Left lung (tissue), 14 donors: ENCODE data around the gene LGALS9. TPM values are rescaled to one million over a fixed set of nuclear protein-coding genes. Genes with fewer than 3 reads are reported as not detected.

ENCODE experiments used
- ATAC-seq: fragments of 200-7000 bp; cut with Tn5 transposase; one replicate; pipeline ENCODE4 v1.9.1; 2020; ENCODE audit warnings: moderate library complexity
- DNase-seq, 4 donors: peaks; one replicate each; pipeline ENCODE4 v3.0.0-alpha.2; 2013 to 2020
- H3K27ac ChIP-seq, 2 donors: fragments of 200-600 bp; sonication (generic) in 1 of 2; one replicate each; pipeline versions ENCODE4 v1.5.0 to v1.8.0; 2020 to 2021
- H3K27me3 ChIP-seq, 2 donors: fragments of 200-600 bp; sonication (generic) in 1 of 2; one replicate each; pipeline versions ENCODE4 v1.5.0 to v1.8.0; 2020 to 2021
- H3K36me3 ChIP-seq, 2 donors: fragments of 200-600 bp; sonication (generic) in 1 of 2; one replicate each; pipeline versions ENCODE4 v1.5.0 to v1.8.0; 2020 to 2021
- H3K4me1 ChIP-seq, 2 donors: fragments of 200-600 bp; one replicate each; pipeline ENCODE4 v1.8.0; 2021
- H3K4me3 ChIP-seq, 2 donors: fragments of 200-600 bp; sonication (generic) in 1 of 2; one replicate each; pipeline versions ENCODE4 v1.5.0 to v1.8.0; 2020 to 2021; ENCODE audit warnings: mild to moderate bottlenecking in 1 of 2
- H3K9me3 ChIP-seq, 2 donors: fragments of 200-600 bp; sonication (generic) in 1 of 2; one replicate each; pipeline versions ENCODE4 v1.5.0 to v1.8.0; 2020 to 2021
- intact Hi-C, 2 donors: fragments of 100-400 bp; cut with DNase I; formaldehyde crosslinking; loops; one replicate each; pipeline versions ENCODE4 v1.11.2 to v1.14.2; 2022
- long read RNA-seq, 12 donors: library from polyadenylated mRNA in 2 of 12; unstranded in 2 of 12; transcript quantifications; one replicate each; pipeline ENCODE4 v2.0.0 and lab custom pipeline, GENCODE V29; 2019 to 2026
- polyA plus RNA-seq, 6 donors: library from polyadenylated mRNA; unstranded; fragments of 120-200 nt; gene quantifications; one replicate each; pipeline ENCODE4 v1.2.1, GENCODE V29; 2013; ENCODE audit not compliant: insufficient read length in 6 of 6
- total RNA-seq, 2 donors: library from RNA; stranded (reverse); fragmentation: NEBNext Ultra II Directional; extraction: Animal tissue kit (Norgen Biotek cat#: 25700); gene quantifications; one replicate each; pipeline ENCODE4 v1.2.1, GENCODE V29; 2021
- TF ChIP-seq, protein P1 (sequence below), 2 donors: fragments of 200-600 bp; sonication (generic) in 1 of 2; IDR thresholded peaks; one replicate each; pipeline versions ENCODE4 v1.5.0 to v1.8.0; 2021; ENCODE audit warnings: antibody characterized with exemption in 2 of 2
- donor health status: DM: no; HTN: yes; CAD: no.
- donor health status: DM: no; HTN: no; CAD: no.

Gene LGALS9
- total RNA-seq = 100 to 1,000 TPM in 1 of 2 donors, 10 to 100 TPM in 1; 83.3 to 149 TPM
- 10 to 100 TPM; 18.1 to 26.7 (median 21.3) TPM for polyA plus RNA-seq
- long read RNA-seq, donor 1, partial matches to known transcripts = 0 of 3 reads
- long read RNA-seq, donor 1, other reads (novel, unspliced or antisense) = 0 of 3 reads
- long read RNA-seq, donor 2, partial matches to known transcripts = 0 of 5 reads
- long read RNA-seq, donor 2, other reads (novel, unspliced or antisense) = 0 of 5 reads
- long read RNA-seq, donor 3, partial matches to known transcripts = 0 of 2 reads
- long read RNA-seq, donor 3, other reads (novel, unspliced or antisense) = 0 of 2 reads
- long read RNA-seq, donor 4, transcript LGALS9-203 (11 exons, 3,114 nt) = minor isoform, 5 of 34 reads
- long read RNA-seq, donor 4, transcript LGALS9-201 (10 exons, 3,018 nt) = major isoform, 14 of 34 reads
- long read RNA-seq, donor 4, partial matches to known transcripts = 3 of 34 reads
- long read RNA-seq, donor 4, other reads (novel, unspliced or antisense) = 7 of 34 reads
- long read RNA-seq, donor 5, partial matches to known transcripts = 0 of 3 reads
- long read RNA-seq, donor 5, other reads (novel, unspliced or antisense) = 0 of 3 reads
- long read RNA-seq, donor 6, partial matches to known transcripts = 0 of 5 reads
- long read RNA-seq, donor 6, other reads (novel, unspliced or antisense) = 0 of 5 reads
- long read RNA-seq, donor 7, partial matches to known transcripts = 0 of 1 reads
- long read RNA-seq, donor 7, other reads (novel, unspliced or antisense) = 0 of 1 reads
- long read RNA-seq, donor 8, partial matches to known transcripts = 0 of 7 reads
- long read RNA-seq, donor 8, other reads (novel, unspliced or antisense) = 0 of 7 reads
- long read RNA-seq, donor 9 = 0 reads
- long read RNA-seq, donor 10, transcript LGALS9-201 (10 exons, 3,018 nt) = major isoform, 9 of 34 reads
- long read RNA-seq, donor 10, transcript LGALS9-203 (11 exons, 3,114 nt) = minor isoform, 6 of 34 reads
- long read RNA-seq, donor 10, partial matches to known transcripts = 2 of 34 reads
- long read RNA-seq, donor 10, other reads (novel, unspliced or antisense) = 13 of 34 reads
- long read RNA-seq, donor 11 = 0 reads
- long read RNA-seq, donor 12, partial matches to known transcripts = 0 of 6 reads
- long read RNA-seq, donor 12, other reads (novel, unspliced or antisense) = 0 of 6 reads

DNA sequence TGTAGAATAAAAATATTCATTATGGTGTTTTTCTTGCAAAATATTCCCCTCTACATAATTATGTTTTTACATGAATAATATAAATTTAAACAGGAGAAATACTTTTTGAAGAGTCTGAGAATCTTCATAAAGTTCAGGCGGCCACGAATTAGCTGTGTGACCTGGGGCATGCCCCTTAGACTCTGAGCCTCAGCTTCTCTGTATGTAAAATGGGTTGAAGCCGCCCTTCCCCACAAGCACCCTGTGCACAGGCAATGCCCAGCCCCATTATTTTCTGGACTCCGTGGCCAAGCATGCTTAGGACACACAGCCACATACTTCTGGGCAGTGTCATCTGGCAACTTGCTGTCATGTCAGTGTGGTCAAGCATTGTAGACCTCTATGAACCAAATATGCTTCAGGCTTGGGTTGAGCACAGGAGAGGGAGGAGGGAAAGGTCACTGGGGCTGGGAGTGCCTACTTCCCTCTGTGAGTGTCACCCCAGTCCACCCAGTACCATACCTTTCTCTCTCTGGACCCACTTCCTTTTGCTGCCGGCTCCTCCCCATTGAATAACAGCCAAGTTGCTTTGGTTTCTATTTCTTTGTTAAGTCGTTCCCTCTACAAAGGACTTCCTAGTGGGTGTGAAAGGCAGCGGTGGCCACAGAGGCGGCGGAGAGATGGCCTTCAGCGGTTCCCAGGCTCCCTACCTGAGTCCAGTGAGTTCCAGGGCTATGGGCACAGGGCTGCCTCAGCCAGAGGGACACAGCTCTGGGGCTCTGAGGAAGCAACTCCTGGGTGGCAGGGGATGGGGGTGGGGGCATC, at the start of gene LGALS9:
Gene LGALS9, plus strand, starts transcription at position 582 of the 804 bp plus-strand sequence. Its CDS starts 78 bp downstream, at position 660.
- Histone ChIP-seq H3K36me3 (peaks cover 0 to 13% of the 10 kb centered on the region in 2 donors), H3K27me3 (no peaks in the 10 kb centered on the region), H3K9me3 (no peaks in the 10 kb centered on the region), H3K4me3 (peak within 1 kb of the TSS; percentile 24 to 49), H3K27ac (peak within 1 kb of the TSS; percentile 56 to 77), H3K4me1 (peaks cover 17 to 36% of the 10 kb centered on the region in 2 donors)
- ATAC-seq (peak; percentile 38), DNase-seq (peak in 1 of 4 donors; percentile 23)
- TF ChIP-seq, protein P1, sequence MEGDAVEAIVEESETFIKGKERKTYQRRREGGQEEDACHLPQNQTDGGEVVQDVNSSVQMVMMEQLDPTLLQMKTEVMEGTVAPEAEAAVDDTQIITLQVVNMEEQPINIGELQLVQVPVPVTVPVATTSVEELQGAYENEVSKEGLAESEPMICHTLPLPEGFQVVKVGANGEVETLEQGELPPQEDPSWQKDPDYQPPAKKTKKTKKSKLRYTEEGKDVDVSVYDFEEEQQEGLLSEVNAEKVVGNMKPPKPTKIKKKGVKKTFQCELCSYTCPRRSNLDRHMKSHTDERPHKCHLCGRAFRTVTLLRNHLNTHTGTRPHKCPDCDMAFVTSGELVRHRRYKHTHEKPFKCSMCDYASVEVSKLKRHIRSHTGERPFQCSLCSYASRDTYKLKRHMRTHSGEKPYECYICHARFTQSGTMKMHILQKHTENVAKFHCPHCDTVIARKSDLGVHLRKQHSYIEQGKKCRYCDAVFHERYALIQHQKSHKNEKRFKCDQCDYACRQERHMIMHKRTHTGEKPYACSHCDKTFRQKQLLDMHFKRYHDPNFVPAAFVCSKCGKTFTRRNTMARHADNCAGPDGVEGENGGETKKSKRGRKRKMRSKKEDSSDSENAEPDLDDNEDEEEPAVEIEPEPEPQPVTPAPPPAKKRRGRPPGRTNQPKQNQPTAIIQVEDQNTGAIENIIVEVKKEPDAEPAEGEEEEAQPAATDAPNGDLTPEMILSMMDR (IDR thresholded peaks at IDR 0.05) = no peak
- intact Hi-C loops = no loop called here

DNA sequence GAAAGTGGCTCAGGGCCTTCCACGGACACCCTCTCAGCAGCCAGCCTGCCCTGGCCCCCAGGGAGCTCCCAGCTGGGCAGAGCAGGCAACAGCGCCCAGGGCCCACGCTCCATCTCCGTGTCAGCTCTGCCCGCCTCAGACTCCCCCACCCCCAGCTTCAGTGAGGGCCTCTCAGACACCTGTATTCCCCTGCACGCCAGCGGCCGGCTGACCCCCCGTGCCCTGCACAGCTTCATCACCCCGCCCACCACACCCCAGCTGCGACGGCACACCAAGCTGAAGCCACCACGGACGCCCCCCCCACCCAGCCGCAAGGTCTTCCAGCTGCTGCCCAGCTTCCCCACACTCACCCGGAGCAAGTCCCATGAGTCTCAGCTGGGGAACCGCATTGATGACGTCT, 48.3 kb upstream of the LGALS9 start:
- Histone ChIP-seq H3K4me1 (peaks cover 1 to 12% of the 10 kb centered on the region in 2 donors), H3K36me3 (peaks cover 0 to 54% of the 10 kb centered on the region in 2 donors), H3K9me3 (no peaks in the 10 kb centered on the region), H3K27me3 (no peaks in the 10 kb centered on the region), H3K27ac (no peak overlapping the region), H3K4me3 (no peak overlapping the region)
- TF ChIP-seq, protein P1 (IDR thresholded peaks at IDR 0.05) = no peak
- DNase-seq (no peak), ATAC-seq (no peak)
- intact Hi-C loops = loop anchor here in 1 of 2 donors (10.0 kb wide), 1 partner anchor 58 kb away; no protein-coding TSS in a partner anchor

DNA sequence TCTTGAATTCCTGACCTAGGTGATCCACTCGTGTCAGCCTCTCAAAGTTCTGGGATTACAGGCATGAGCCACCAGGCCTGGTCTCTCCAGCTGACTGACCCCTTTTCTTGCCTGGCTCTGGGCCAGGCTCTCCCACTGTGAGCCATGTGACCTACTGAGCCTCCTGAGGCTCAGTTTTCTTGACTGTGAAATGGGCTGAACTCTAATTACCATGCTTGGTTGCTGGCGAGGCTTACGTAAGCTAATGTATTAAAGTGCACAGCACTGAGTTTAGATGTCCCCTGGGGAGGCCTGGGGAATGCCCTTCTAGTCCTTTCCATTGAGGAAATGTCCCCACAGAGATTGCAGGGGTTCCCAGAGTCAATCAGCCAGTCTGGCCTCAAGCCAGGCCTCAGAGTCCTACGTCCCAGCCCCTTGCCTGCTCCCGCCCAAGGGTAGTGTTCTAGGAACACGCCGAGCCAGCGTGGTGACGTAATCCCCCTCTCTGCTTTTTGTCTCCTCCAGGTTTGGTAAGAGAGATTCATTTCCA, 45.8 kb upstream of the LGALS9 start:
- no peak for DNase-seq
- Histone ChIP-seq H3K27me3 (no peaks in the 10 kb centered on the region), H3K36me3 (peaks cover 0 to 64% of the 10 kb centered on the region in 2 donors), H3K9me3 (no peaks in the 10 kb centered on the region), H3K4me1 (peaks cover 0 to 6% of the 10 kb centered on the region in 2 donors), H3K27ac (no peak overlapping the region), H3K4me3 (no peak overlapping the region)
- TF ChIP-seq, protein P1 (IDR thresholded peaks at IDR 0.05) = no peak
- intact Hi-C loops = loop anchor here in 1 of 2 donors (10.0 kb wide), 1 partner anchor 60 kb away; no protein-coding TSS in a partner anchor
- ATAC-seq = no peak

DNA sequence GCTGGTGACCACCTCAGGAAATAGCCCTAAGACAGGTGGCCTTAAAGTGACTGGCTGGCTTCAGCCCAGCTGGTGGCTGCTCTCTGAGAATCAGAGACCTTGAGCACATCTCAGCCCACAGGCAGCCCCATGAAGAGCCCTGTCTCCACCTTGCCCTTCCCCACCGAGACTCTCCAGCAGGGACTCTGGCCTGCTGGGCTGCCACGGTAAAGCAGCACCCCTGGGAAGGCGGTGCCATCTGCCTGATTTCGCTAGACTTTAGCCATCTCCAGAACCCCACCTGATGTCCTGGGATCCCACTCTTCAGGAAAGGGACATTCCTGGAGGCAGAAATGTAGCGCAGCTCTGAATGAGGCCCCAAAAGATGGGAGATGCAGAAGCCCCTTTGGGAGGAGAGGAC, 45.2 kb upstream of the LGALS9 start:
- intact Hi-C loops = loop anchor here in 1 of 2 donors (10.0 kb wide), 1 partner anchor 61 kb away; no protein-coding TSS in a partner anchor
- no peaks in the 10 kb centered on the region for H3K27me3 ChIP-seq

More for the DNA sequence above, 45.2 kb upstream of the LGALS9 start:
- Histone ChIP-seq H3K4me1 (peaks cover 0 to 6% of the 10 kb centered on the region in 2 donors), H3K9me3 (no peaks in the 10 kb centered on the region), H3K27ac (no peak overlapping the region), H3K36me3 (peaks cover 0 to 64% of the 10 kb centered on the region in 2 donors), H3K4me3 (no peak overlapping the region)
- ATAC-seq (no peak), DNase-seq (no peak)
- TF ChIP-seq, protein P1 (IDR thresholded peaks at IDR 0.05) = no peak
